HepG2 (cell line): ENCODE data around the gene ZNF865. TPM values are rescaled to one million over a fixed set of nuclear protein-coding genes. Genes with fewer than 3 reads are reported as not detected.

Experiments
- ATAC-seq: fragments of 200-7000 bp; cut with Tn5 transposase; 3 replicates; pipeline ENCODE4 v1.9.1; 2020; ENCODE audit warnings: mild to moderate bottlenecking, moderate library complexity
- BruUV-seq: library from RNA; stranded (reverse); fragments of 400-500 nt; replicated peaks from 2 replicates; lab custom pipeline; 2021; lab: Mats Ljungman, UMichigan
- CTCF ChIA-PET: fragments of 300-600 bp; formaldehyde crosslinking; extraction: SDS; loops from one replicate; lab custom pipeline; 2021; ENCODE audit warnings: low total read pairs, inconsistent platforms, low intra/inter-chr PET ratio; lab: Yijun Ruan, JAX
- POLR2A ChIA-PET: fragments of 350-600 bp; sonication (Branson Sonifier 250); formaldehyde crosslinking; loops from one replicate; lab custom pipeline; 2020; ENCODE audit warnings: antibody characterized with exemption, inconsistent platforms; lab: Yijun Ruan, JAX
- DNase-seq: peaks from one replicate; pipeline ENCODE4 v3.0.0-alpha.2; 2015; ENCODE audit warnings: low spot score
- FAIRE-seq: peaks from 3 replicates; lab custom pipeline; 2011; peaks lifted over from hg19 to GRCh38; lab: Jason Lieb, UNC
- H2AFZ ChIP-seq: one replicate; pipeline ENCODE4 v1.6.1; 2011; ENCODE audit warnings: low read length, inconsistent platforms
- H3K27ac ChIP-seq: fragments of 300-600 bp; 3 replicates; pipeline ENCODE4 v1.8.0; 2011; ENCODE audit warnings: mixed run types, mild to moderate bottlenecking, mixed read lengths, low read length, inconsistent platforms; ENCODE audit not compliant: insufficient read depth; ENCODE audit errors: extremely low read length
- H3K27me3 ChIP-seq, 2 experiments: fragments of 200-600 bp in 1 of 2; 2 replicates in 1 of 2; 3 replicates in 1 of 2; pipeline versions ENCODE4 v1.6.0 to v1.8.0; 2011; ENCODE audit warnings: low read length in 2 of 2, mild to moderate bottlenecking in 2 of 2, moderate library complexity in 2 of 2, inconsistent platforms in 1 of 2; ENCODE audit not compliant: insufficient read depth in 2 of 2, control insufficient read depth in 1 of 2
- H3K36me3 ChIP-seq, 2 experiments: fragments of 200-600 bp in 1 of 2; replicated peaks in 1 of 2; 2 replicates in 1 of 2; 3 replicates in 1 of 2; pipeline versions ENCODE4 v1.5.1 to v1.8.0; 2011; ENCODE audit warnings: low read length in 2 of 2, inconsistent platforms in 1 of 2; ENCODE audit not compliant: insufficient read depth in 2 of 2, control insufficient read depth in 1 of 2
- H3K4me1 ChIP-seq: 2 replicates; pipeline ENCODE4 v1.5.1; 2012; ENCODE audit warnings: low read length, inconsistent platforms; ENCODE audit not compliant: insufficient read depth
- H3K4me2 ChIP-seq: 2 replicates; pipeline ENCODE4 v1.6.0; 2011; ENCODE audit warnings: low read depth, low read length, inconsistent platforms
- H3K4me3 ChIP-seq, 3 experiments: fragments of 200-600 bp in 1 of 3; sonication (generic), shearing (Covaris generic) in 1 of 3; replicated peaks in 1 of 3; 2 replicates each; pipeline ENCODE4 v1.5.1; 2011 to 2016; ENCODE audit warnings: low read length in 3 of 3, inconsistent platforms in 2 of 3, low read depth in 2 of 3, mild to moderate bottlenecking in 2 of 3, control low read depth in 1 of 3, mixed read lengths in 1 of 3; ENCODE audit not compliant: insufficient read depth in 1 of 3
- H3K79me2 ChIP-seq: one replicate; pipeline ENCODE4 v1.6.1; 2011; ENCODE audit warnings: low read length, inconsistent platforms; ENCODE audit not compliant: insufficient read depth
- H3K9ac ChIP-seq: 2 replicates; pipeline ENCODE4 v1.6.0; 2011; ENCODE audit warnings: mild to moderate bottlenecking, low read depth, low read length, inconsistent platforms; ENCODE audit not compliant: insufficient read depth
- H3K9me3 ChIP-seq: 2 replicates; pipeline ENCODE4 v1.5.1; 2012; ENCODE audit warnings: mild to moderate bottlenecking, low read length
- H4K20me1 ChIP-seq: 2 replicates; pipeline ENCODE4 v1.6.0; 2011; ENCODE audit warnings: inconsistent platforms, mild to moderate bottlenecking, low read length, moderate library complexity; ENCODE audit not compliant: insufficient read depth
- CEBPG ChIP-seq: IDR thresholded peaks from 2 replicates; pipeline ENCODE4 v1.6.1; 2016
- MBD4 ChIP-seq: IDR thresholded peaks from 2 replicates; pipeline ENCODE4 v1.6.1; 2012; ENCODE audit warnings: low read length, inconsistent platforms, borderline replicate concordance
- MTF2 ChIP-seq: sonication (generic); formaldehyde crosslinking; IDR thresholded peaks from 2 replicates; pipeline ENCODE4 v1.5.0; 2020; ENCODE audit warnings: missing genetic modification reagents, borderline replicate concordance
- PRPF4 ChIP-seq: fragments of 200-400 bp; formaldehyde crosslinking; IDR thresholded peaks from 2 replicates; pipeline ENCODE4 v1.6.1; 2016; ENCODE audit warnings: low read length, low read depth; ENCODE audit not compliant: poor library complexity, severe bottlenecking
- RBFOX2 ChIP-seq: fragments of 200-400 bp; formaldehyde crosslinking; IDR thresholded peaks from 2 replicates; pipeline ENCODE4 v1.6.1; 2017; ENCODE audit warnings: low read depth, mild to moderate bottlenecking, low read length
- TARDBP ChIP-seq: sonication (generic); formaldehyde crosslinking; IDR thresholded peaks from 2 replicates; pipeline ENCODE4 v1.8.0; 2022; ENCODE audit warnings: mild to moderate bottlenecking, missing genetic modification reagents
- TIGD3 ChIP-seq: sonication (generic); formaldehyde crosslinking; IDR thresholded peaks from 2 replicates; pipeline ENCODE4 v1.5.1; 2020; ENCODE audit warnings: mild to moderate bottlenecking, missing genetic modification reagents, borderline replicate concordance
- ZBTB2 ChIP-seq: sonication (generic); formaldehyde crosslinking; IDR thresholded peaks from 2 replicates; pipeline ENCODE4 v1.8.0; 2022; ENCODE audit warnings: low read depth, missing genetic modification reagents
- ZNF607 ChIP-seq: sonication (generic); formaldehyde crosslinking; IDR thresholded peaks from 2 replicates; pipeline ENCODE4 v1.5.1; 2020; ENCODE audit warnings: missing genetic modification reagents, mild to moderate bottlenecking, borderline replicate concordance
- ZNF687 ChIP-seq: sonication (generic); formaldehyde crosslinking; IDR thresholded peaks from 2 replicates; pipeline ENCODE4 v1.5.1; 2020; ENCODE audit warnings: mild to moderate bottlenecking, missing genetic modification reagents, moderate library complexity
- ZNF7 ChIP-seq: IDR thresholded peaks from 2 replicates; pipeline ENCODE4 v1.6.1; 2016; ENCODE audit warnings: missing biosample characterization, missing genetic modification reagents
- ZNF773 ChIP-seq: sonication (generic); formaldehyde crosslinking; IDR thresholded peaks from 2 replicates; pipeline ENCODE4 v1.4.0; 2020; ENCODE audit warnings: missing genetic modification reagents, borderline replicate concordance
- ZNF790 ChIP-seq: sonication (generic); formaldehyde crosslinking; IDR thresholded peaks from 2 replicates; pipeline ENCODE4 v1.8.0; 2022; ENCODE audit warnings: missing genetic modification reagents, mild to moderate bottlenecking, borderline replicate concordance
- WGBS: methylation state at CpG from one replicate; pipeline ENCODE4 v1.1.6; 2017; ENCODE audit warnings: low lambda C conversion rate; 5-methylcytosine and 5-hydroxymethylcytosine counted together
- in situ Hi-C: cut with HindIII; loops from 2 replicates; pipeline ENCODE4 v1.10.0; 2017; ENCODE audit warnings: low pct_unique_long_range_greater_than_20kb; ENCODE audit not compliant: extremely low pct_ligation_motif_present
- intact Hi-C: fragments of 100-400 bp; cut with micrococcal nuclease; formaldehyde crosslinking; loops from one replicate; pipeline ENCODE4 v1.10.0; 2022; ENCODE audit not compliant: unreplicated experiment
- polyA plus RNA-seq, 8 experiments: library from polyadenylated mRNA; depleted of rRNA in 3 of 8; stranded (reverse) in 7 of 8; unstranded in 1 of 8; fragments of >200 nt; fragmentation: Illumina TruSeq in 4 of 8; extraction: Trizol in 4 of 8; gene quantifications; 2 replicates each; pipeline versions ENCODE4 v1.2.1 to v1.2.3, GENCODE V29; 2011 to 2016; ENCODE audit warnings: low read depth in 4 of 8, missing spikeins in 1 of 8, mixed read lengths in 1 of 8; ENCODE audit not compliant: insufficient read depth in 1 of 8
- total RNA-seq, 5 experiments: library from RNA; depleted of rRNA; stranded (reverse); fragments of >200 nt; fragmentation: Illumina TruSeq; extraction: Trizol; gene quantifications; 2 replicates each; pipeline ENCODE4 v1.2.3, GENCODE V29; 2016; ENCODE audit warnings: low read depth in 1 of 5
- TF ChIP-seq, protein P1 (sequence below): sonication (generic); formaldehyde crosslinking; IDR thresholded peaks from 2 replicates; pipeline ENCODE4 v1.5.0; 2020; ENCODE audit warnings: mild to moderate bottlenecking, missing genetic modification reagents, moderate library complexity

ZNF865 gene
- total and polyA plus RNA-seq, 2 of the 13 experiments (the other 11 are each of a cell fraction or from before 2014, with no cell fraction given) = 0.93 to 1.0 TPM

GRCh38 chr19:55605207-55605636 lies 225 bp upstream of the ZNF865 start (continued):
- TF ChIP-seq ZNF607 (0 out of 2 replicates have a peak, but pooled peaks have one; percentile 2), ZBTB2 (CRISPR knock-in tag) (peak; percentile 98), RBFOX2 (peak; percentile 73)

DNA sequence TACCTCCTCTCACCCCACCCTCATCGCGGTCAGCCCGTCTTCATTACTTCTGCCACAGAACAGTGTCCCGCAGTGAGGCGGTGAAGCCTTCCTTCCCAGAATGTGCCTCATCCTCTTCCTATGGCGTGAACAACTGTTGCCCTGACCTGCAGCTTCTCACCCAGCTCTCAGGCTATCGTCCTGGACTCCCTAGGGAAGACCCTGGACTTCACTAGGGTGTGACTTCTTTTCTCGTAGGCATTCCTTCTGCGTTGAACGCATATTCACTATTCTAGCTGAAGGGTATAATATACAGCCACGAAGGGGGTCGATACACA lies 982 bp downstream of the ZNF865 start:
- Histone ChIP-seq H3K27ac (peak overlapping the region; percentile 7), H3K4me3 (peak overlapping the region; percentile 81 to 85 (median 84)), H3K79me2 (peaks cover 15% of the 10 kb centered on the region), H3K4me1 (peaks cover 42% of the 10 kb centered on the region), H3K9ac (peak overlapping the region; percentile 84), H2AFZ (no peak overlapping the region), H3K36me3 (peaks cover 0 to 2% of the 10 kb centered on the region in 2 experiments; a peak in 1 of 5 replicates), H3K9me3 (no peaks in the 10 kb centered on the region), H4K20me1 (no peaks in the 10 kb centered on the region), H3K4me2 (peak overlapping the region; percentile 95), H3K27me3 (no peaks in the 10 kb centered on the region; a peak in 1 of 5 replicates)
- DNase-seq (no peak), FAIRE-seq (no peak), ATAC-seq (peak; percentile 6)
- BruUV-seq = no TSS peak
- ChIA-PET POLR2A (interaction anchor here (0.7 to 2.8 kb wide), 12 partner anchors 14 to 347 kb away, joined by 3 to 23 read pairs (median 5); partner anchors contain the start of genes PPP6R1, ZNF628 and ZNF784), CTCF (interaction anchor here (3.0 kb wide), 1 partner anchor 90 kb away, joined by 25 read pairs; no protein-coding TSS in a partner anchor)
- WGBS = 27% methylated on average over 12 of the region's 12 CpGs
- intact Hi-C loops (loop anchor here (1.0 to 10.0 kb wide), 2 partner anchors 52 to 89 kb away; no protein-coding TSS in a partner anchor), in situ Hi-C loops (loop anchor here (5.0 kb wide), 1 partner anchor 89 kb away; no protein-coding TSS in a partner anchor)
- TF ChIP-seq TARDBP (CRISPR knock-in tag) (no peak), CEBPG (CRISPR knock-in tag) (no peak), MBD4 (no peak), ZNF790 (CRISPR knock-in tag) (no peak), ZNF7 (no peak), MTF2 (CRISPR knock-in tag) (no peak), ZNF773 (CRISPR knock-in tag) (no peak), ZNF687 (CRISPR knock-in tag) (0 out of 2 replicates have a peak, but pooled peaks have one; percentile 3), PRPF4 (no peak), TIGD3 (no peak)
- TF ChIP-seq, protein P1, sequence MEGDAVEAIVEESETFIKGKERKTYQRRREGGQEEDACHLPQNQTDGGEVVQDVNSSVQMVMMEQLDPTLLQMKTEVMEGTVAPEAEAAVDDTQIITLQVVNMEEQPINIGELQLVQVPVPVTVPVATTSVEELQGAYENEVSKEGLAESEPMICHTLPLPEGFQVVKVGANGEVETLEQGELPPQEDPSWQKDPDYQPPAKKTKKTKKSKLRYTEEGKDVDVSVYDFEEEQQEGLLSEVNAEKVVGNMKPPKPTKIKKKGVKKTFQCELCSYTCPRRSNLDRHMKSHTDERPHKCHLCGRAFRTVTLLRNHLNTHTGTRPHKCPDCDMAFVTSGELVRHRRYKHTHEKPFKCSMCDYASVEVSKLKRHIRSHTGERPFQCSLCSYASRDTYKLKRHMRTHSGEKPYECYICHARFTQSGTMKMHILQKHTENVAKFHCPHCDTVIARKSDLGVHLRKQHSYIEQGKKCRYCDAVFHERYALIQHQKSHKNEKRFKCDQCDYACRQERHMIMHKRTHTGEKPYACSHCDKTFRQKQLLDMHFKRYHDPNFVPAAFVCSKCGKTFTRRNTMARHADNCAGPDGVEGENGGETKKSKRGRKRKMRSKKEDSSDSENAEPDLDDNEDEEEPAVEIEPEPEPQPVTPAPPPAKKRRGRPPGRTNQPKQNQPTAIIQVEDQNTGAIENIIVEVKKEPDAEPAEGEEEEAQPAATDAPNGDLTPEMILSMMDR (CRISPR knock-in tag) = no peak
